ENCODE data around the gene CPNE5.

The CPNE5 gene

DNA sequence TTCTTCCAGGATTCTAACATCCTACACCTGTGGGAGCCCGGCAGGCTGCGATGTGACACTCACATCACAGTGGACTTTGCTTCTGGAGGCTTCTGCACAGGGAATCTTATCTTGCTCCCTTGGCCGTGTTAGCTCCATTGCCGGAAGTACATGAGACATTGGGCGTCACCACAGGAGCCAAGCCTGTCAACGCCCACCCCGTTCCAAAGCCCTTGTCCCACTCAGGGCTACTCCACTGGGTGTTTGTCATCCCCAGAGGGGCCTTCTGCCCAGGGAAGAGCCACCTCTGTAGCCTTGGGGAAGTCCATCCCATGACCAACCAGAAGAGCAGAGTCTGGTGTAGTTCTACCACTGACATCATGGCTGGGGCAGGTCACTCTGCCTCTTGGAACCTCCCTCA is 139.9 kb downstream of the CPNE5 start:
- TF ChIP-seq EP300 (IDR thresholded peaks at IDR 0.05; ENCODE audit: borderline replicate concordance) (no peak), TAF1 (IDR thresholded peaks at IDR 0.05; ENCODE audit: low read depth) (no peak)

DNA sequence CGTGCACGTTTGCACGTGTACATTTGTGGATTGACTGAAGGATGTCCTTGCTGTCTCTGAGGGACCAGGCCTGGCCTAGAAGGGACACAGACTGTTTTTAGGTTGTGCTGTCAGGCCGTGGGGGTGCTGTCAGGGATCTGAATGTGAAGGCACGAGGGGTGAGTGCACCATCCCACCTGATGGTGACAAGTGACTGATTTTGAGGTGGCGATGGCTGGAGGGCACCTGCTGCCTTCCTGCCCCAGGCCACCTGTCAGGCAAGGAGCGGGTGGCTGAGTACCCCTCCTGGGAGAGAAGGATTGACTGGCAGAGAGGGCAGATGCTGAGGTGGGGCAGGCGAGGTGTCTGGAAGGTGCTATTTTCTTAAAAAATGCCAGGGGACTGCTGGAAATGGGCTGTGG is 140.4 kb downstream of the CPNE5 start:
- TF ChIP-seq, protein P1, sequence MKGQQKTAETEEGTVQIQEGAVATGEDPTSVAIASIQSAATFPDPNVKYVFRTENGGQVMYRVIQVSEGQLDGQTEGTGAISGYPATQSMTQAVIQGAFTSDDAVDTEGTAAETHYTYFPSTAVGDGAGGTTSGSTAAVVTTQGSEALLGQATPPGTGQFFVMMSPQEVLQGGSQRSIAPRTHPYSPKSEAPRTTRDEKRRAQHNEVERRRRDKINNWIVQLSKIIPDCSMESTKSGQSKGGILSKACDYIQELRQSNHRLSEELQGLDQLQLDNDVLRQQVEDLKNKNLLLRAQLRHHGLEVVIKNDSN (IDR thresholded peaks at IDR 0.05), result no peak
- TF ChIP-seq YY1 (IDR thresholded peaks at IDR 0.05; ENCODE audit: low read depth) (no peak), TAF1 (IDR thresholded peaks at IDR 0.05; ENCODE audit: low read depth) (no peak), CREB1 (IDR thresholded peaks at IDR 0.05; ENCODE audit: low read depth) (no peak), NFIC (IDR thresholded peaks at IDR 0.05) (no peak), TEAD4 (IDR thresholded peaks at IDR 0.05) (no peak), FOXM1 (IDR thresholded peaks at IDR 0.05; ENCODE audit: borderline replicate concordance, low read depth) (no peak), EP300 (IDR thresholded peaks at IDR 0.05; ENCODE audit: borderline replicate concordance) (no peak), RAD21 (IDR thresholded peaks at IDR 0.05; ENCODE audit: low read depth) (no peak), TCF12 (IDR thresholded peaks at IDR 0.05; ENCODE audit: low read depth) (no peak), ZBTB7A (IDR thresholded peaks at IDR 0.05; ENCODE audit: low read depth) (no peak), EGR1 (IDR thresholded peaks at IDR 0.05) (no peak)
- TF ChIP-seq, protein P2, sequence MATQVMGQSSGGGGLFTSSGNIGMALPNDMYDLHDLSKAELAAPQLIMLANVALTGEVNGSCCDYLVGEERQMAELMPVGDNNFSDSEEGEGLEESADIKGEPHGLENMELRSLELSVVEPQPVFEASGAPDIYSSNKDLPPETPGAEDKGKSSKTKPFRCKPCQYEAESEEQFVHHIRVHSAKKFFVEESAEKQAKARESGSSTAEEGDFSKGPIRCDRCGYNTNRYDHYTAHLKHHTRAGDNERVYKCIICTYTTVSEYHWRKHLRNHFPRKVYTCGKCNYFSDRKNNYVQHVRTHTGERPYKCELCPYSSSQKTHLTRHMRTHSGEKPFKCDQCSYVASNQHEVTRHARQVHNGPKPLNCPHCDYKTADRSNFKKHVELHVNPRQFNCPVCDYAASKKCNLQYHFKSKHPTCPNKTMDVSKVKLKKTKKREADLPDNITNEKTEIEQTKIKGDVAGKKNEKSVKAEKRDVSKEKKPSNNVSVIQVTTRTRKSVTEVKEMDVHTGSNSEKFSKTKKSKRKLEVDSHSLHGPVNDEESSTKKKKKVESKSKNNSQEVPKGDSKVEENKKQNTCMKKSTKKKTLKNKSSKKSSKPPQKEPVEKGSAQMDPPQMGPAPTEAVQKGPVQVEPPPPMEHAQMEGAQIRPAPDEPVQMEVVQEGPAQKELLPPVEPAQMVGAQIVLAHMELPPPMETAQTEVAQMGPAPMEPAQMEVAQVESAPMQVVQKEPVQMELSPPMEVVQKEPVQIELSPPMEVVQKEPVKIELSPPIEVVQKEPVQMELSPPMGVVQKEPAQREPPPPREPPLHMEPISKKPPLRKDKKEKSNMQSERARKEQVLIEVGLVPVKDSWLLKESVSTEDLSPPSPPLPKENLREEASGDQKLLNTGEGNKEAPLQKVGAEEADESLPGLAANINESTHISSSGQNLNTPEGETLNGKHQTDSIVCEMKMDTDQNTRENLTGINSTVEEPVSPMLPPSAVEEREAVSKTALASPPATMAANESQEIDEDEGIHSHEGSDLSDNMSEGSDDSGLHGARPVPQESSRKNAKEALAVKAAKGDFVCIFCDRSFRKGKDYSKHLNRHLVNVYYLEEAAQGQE (IDR thresholded peaks at IDR 0.05; ENCODE audit: low read depth), result no peak

DNA sequence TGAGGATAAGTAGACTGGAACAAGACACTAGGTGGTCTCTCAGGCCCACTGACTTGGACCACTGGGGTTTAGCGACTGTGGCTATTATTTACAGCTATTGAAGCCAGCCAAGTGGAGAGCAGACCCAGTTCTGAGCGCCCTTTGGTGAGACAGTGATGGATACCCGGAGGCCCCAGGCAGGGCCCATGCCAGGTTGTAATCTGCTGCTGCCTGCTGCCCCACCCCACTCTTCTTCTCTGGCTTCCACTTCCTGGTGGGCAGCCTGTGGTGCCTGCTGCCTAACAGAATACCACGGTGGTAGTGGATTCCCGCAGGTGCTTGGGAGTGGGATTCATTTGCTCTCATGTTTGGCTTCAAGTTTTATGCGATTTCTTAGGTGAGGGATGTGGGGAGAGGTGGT is 141.0 kb downstream of the CPNE5 start:
- TF ChIP-seq, protein P1 (IDR thresholded peaks at IDR 0.05), result no peak
- TF ChIP-seq CREB1 (IDR thresholded peaks at IDR 0.05; ENCODE audit: low read depth) (no peak), YY1 (IDR thresholded peaks at IDR 0.05; ENCODE audit: low read depth) (no peak), RAD21 (IDR thresholded peaks at IDR 0.05; ENCODE audit: low read depth) (no peak), ZBTB7A (IDR thresholded peaks at IDR 0.05; ENCODE audit: low read depth) (no peak), EP300 (IDR thresholded peaks at IDR 0.05; ENCODE audit: borderline replicate concordance) (no peak), NFIC (IDR thresholded peaks at IDR 0.05) (no peak), CEBPB (IDR thresholded peaks at IDR 0.05) (no peak), TAF1 (IDR thresholded peaks at IDR 0.05; ENCODE audit: low read depth) (no peak), TEAD4 (IDR thresholded peaks at IDR 0.05) (no peak), FOXM1 (IDR thresholded peaks at IDR 0.05; ENCODE audit: borderline replicate concordance, low read depth) (no peak), EGR1 (IDR thresholded peaks at IDR 0.05) (no peak), TCF12 (IDR thresholded peaks at IDR 0.05; ENCODE audit: low read depth) (no peak)
- TF ChIP-seq, protein P2 (IDR thresholded peaks at IDR 0.05; ENCODE audit: low read depth), result no peak
- TF ChIP-seq, protein P3, sequence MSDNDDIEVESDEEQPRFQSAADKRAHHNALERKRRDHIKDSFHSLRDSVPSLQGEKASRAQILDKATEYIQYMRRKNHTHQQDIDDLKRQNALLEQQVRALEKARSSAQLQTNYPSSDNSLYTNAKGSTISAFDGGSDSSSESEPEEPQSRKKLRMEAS (IDR thresholded peaks at IDR 0.05), result no peak

DNA sequence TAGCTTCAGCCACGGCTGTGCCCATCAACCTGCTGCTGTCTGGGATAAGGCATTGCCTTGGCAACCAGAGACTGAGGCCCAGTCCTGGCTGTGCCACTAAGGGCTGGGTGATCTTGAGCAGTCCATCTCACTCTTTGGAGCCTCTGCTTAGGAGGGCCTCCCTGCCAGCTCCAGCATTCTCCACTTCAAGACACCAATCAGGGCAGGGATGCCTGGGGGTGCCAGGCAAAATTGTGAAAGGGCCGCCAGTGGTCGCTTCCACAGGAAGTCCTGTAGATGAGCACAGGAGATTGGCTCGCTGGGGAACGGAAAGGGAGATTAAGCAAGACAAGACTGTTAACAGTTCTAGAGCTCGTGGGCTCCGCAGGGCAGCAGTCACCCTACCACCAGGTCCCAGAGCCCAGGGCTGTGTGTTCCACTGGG is 141.8 kb downstream of the CPNE5 start, which contains the start of gene RAB44:
Gene RAB44 (plus strand): TSS at position 346 of the 423 bp plus-strand sequence. CDS start 6,410 bp downstream, outside the sequence.
- TF ChIP-seq TCF12 (IDR thresholded peaks at IDR 0.05; ENCODE audit: low read depth) (no peak), YY1 (IDR thresholded peaks at IDR 0.05; ENCODE audit: low read depth) (no peak), CEBPB (IDR thresholded peaks at IDR 0.05) (no peak), FOXM1 (IDR thresholded peaks at IDR 0.05; ENCODE audit: borderline replicate concordance, low read depth) (no peak), EGR1 (IDR thresholded peaks at IDR 0.05) (no peak), EP300 (IDR thresholded peaks at IDR 0.05; ENCODE audit: borderline replicate concordance) (no peak), ZBTB7A (IDR thresholded peaks at IDR 0.05; ENCODE audit: low read depth) (no peak), CREB1 (IDR thresholded peaks at IDR 0.05; ENCODE audit: low read depth) (no peak), NFIC (IDR thresholded peaks at IDR 0.05) (no peak), TEAD4 (IDR thresholded peaks at IDR 0.05) (no peak), TAF1 (IDR thresholded peaks at IDR 0.05; ENCODE audit: low read depth) (no peak), RAD21 (IDR thresholded peaks at IDR 0.05; ENCODE audit: low read depth) (no peak)
- TF ChIP-seq, protein P1 (IDR thresholded peaks at IDR 0.05), result no peak
- TF ChIP-seq, protein P3 (IDR thresholded peaks at IDR 0.05), result no peak
- TF ChIP-seq, protein P2 (IDR thresholded peaks at IDR 0.05; ENCODE audit: low read depth), result no peak
